ENCODE measurements around the gene MYL1.

The MYL1 gene

DNA sequence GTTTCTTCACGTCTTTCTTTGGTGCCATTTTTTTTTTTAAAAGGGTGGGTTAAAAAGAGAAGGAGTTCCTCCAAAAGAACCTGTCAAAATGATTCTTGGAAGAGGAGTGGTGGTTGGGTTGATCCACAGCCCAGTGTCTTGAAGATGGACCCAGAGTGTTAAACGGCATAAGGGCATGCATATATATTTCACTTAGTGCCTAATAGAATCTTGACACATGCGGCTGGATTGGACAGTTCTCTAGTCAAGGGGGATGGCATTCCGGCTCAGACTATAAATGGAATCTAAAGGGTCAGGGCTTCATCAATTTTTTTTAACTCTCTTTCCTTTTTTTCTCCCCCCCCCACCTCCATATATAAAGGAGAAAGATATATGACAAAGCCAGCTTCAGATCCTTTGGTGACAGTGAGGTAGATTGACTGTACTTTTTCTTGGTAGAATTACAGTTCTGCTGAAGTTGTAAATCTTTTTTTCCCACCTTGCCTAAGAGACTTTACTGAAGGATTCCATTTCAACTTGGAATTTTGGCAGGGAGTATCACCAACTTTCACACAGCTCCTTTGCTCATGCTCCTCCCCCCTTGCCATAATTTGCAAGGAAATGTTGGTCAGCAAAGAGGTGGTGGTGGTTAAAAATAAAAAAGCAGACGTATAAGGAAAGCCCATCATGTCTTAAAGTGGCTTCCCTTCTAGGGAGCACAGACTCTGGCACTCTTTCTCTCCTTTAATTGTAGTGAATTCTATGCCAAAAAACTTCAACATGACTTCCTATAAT is at the start of gene MYL1:
MYL1 (minus strand) TSS at position 160 of the 774 bp plus-strand sequence; CDS start at position 28, 132 bp downstream.
- no peak for DNase-seq (ENCODE audit: low read depth)

DNA sequence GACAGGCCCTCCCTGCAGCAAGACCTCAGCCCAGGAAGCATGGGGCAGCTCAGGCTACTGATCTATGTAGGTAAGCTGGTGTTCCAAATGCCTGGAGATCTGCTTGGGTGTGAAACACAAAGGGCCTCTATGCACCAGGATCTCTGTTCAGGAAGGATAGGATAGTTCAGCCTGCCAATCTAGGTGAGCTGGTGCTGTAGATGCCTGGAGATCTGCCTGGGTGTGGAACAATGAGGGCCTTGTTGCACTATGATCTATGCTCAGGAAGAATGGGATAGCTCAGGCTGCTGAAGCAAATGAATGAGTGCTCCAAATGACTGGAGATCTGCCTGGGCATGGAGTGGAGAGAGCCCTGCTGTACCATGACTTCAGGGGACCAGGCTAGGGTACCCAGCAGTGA is 48.9 kb upstream of the MYL1 start:
- DNase-seq (ENCODE audit: low read depth) = no peak

DNA sequence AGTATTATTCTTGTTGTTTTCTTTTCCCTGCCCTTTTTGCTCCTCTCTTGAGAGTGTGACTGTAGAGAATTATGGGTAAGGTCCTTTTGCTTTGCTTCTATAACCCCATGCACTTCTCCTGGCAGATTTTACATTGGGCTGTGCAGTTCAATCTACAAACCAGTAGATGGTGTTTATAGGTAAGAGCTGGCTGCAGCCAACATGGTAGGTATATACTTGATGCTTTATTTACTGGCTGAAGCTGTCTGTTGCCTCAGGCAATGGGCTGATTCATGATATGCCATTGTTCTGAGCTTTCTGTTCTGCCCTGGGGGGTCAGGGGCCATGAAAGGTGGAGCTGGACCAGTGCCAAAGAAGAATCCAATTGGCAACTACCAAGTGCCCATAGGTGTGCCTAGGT is 48.3 kb upstream of the MYL1 start:
- no peak for DNase-seq (ENCODE audit: low read depth)

DNA sequence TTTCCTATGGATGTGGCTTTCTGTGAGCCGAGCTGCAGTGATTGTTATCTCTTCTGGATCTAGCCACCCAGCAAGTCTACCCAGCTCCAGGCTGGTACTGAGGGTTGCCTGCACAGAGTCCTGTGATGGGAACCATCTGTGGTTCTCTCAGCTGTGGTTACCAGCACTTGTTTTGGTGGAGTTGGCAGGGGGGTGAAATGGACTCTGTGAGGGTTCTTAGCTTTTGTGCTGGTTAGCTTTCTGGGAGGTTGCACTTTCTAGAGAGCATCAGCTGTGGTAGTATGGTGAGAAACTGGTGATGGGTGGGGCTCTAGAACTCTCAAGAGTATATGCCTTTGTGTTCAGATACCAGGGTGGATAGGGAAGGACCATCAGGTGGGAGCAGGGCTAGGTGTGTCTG is 45.4 kb upstream of the MYL1 start:
- no peak for DNase-seq (ENCODE audit: low read depth)

DNA sequence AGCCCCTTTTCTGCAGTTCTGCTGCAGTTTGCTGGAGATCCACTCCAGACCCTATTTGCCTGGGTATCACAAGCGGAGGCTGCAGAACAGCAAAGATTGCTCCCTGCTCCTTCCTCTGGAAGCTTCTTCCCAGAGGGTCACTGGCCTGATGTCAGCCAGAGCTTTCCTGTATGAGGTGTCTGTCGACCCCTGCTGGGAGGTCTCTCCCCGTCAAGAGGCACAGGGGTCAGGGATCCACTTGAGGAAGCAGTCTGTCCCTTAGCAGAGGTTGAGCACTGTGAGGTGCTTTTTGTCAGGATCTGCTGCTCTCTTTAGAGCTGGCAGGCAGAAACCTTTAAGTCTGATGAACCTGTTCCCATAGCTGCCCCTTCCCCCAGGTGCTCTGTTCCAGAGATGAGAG is 42.0 kb upstream of the MYL1 start:
- DNase-seq (ENCODE audit: low read depth) = no peak

DNA sequence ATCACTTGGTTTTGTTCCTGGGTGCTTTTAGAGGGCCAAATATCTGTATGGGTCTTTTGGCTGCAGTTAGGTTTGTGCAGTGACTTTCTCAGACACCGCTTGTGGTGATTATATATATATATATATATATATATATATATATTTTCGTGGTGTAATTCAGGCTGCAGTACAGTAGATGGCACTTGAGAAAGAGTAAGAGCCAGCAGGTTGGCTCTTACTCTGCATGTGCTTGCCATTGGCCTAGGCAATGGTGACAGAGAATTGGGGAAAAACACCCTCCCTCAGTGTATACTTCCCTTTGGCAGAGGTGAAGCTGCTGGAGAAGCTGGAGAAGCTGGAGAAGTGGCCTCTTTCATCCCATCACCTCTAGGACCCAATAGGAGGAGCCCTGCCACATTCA is 22.2 kb upstream of the MYL1 start:
- DNase-seq (ENCODE audit: low read depth) = no peak

DNA sequence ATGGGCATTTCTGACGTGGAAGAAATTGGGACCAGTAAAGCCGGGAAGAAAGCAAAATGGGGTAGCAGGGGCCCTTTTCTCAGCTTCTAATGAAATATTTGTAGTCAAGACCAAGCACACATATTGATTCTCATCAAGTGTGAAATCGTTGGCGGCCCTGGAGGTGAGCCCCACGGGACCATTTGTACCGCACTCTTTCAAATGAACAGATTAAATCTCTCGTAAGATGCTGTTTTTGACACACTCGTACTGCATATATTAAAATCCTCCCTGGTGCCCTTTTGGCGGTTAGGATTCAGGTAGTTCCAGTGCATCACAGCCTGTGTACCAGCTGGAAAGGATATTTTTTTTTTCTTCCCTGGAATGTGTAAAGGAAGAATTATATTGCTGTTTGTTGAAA is 9.9 kb upstream of the MYL1 start:
- DNase-seq (ENCODE audit: low read depth) = no peak

DNA sequence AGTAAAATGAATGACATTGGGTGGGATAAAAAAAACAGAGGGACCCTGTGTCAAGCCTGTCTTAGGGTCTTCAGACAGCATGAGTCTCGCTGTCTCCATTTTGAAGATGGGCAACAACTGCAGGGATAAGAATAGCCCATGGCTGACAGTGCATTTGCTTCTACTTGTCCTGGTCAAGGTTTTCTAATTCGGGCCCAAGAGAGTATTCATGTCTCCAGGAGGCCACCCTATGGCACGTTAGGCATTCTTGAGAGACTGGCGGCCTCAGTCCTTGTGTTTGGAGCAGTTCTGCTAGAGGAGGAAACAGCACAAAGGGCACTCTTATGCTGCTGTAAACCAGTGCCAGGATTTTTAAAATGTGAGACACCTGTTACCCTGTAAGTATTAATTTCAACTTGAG is 9.5 kb upstream of the MYL1 start:
- DNase-seq (ENCODE audit: low read depth) = no peak

DNA sequence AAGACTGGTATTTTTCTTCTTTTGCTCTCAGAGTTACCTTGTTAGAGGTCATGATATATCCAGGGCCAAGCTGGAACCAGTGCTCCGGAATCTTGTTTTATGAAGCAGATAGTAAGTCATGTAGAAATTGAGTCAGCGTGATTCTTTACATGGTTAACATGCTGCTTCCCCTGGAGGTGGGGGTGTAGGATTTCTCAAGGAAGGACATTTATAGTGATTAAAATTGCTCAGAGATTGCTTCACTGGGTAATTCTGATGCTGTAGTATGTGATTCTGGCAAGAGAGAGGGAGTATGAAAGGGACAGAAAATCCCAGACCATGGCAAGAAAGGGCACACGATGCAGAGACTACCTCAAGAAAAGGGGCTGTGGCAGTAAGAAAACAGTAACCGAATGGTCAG is 8.0 kb upstream of the MYL1 start:
- DNase-seq (ENCODE audit: low read depth) = no peak

DNA sequence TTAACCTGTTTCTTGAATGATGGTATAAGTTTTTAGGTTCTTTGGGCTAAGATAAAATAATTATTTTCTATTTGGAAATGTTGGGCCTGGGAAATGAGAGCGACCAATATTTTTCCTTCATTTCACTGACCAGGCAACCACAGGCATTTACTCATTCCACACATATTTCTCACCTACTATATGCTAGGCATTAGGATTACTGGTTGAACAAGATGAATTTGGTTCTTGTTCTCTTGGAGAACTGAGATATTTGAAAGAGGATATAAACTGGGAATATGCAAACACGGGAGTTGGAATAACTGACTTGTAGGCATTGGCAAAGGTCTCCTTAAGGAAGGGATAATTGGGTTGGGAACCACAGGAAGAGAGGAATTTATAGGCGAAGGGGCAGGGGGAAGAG is 3.9 kb upstream of the MYL1 start:
- DNase-seq (ENCODE audit: low read depth) = no peak

DNA sequence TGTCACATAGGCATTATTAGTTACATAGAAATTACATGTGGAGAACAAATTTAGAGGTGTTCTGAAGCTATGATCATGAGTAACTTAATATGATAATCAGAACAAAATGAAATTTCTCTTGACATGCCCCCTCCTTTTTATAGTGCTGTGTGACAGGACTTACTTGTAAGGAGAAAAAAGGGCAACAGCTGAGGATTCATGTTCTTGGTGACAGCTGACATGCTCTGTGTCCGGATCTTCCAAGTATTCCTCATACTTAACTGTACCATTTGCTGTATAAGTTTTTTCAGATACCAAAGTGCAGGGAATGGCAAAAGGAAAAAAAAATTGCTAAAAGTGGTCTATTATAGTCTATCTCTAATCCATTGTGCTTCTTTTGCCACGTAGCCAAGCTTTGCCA is 3.5 kb upstream of the MYL1 start:
- DNase-seq (ENCODE audit: low read depth) = no peak

DNA sequence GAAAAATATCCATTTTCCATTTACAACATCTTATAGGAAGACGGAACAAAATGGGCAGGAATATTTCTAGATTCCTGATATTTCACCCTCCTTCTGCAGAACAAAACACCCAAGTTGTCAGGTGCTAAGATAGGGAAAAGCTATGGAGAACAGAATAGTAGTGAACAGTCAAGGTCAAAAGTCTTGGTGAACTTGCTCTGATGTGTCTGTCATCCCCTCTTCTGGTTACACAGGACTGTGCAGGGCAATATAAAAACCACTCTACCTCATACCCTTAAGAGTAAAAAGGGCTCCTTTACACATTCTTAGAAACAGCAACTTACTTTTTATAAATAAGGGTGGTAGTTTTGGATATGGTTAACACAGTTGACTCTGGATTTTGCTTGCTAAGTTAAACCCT is 4.4 kb downstream of the MYL1 start:
- DNase-seq (ENCODE audit: low read depth) = no peak

DNA sequence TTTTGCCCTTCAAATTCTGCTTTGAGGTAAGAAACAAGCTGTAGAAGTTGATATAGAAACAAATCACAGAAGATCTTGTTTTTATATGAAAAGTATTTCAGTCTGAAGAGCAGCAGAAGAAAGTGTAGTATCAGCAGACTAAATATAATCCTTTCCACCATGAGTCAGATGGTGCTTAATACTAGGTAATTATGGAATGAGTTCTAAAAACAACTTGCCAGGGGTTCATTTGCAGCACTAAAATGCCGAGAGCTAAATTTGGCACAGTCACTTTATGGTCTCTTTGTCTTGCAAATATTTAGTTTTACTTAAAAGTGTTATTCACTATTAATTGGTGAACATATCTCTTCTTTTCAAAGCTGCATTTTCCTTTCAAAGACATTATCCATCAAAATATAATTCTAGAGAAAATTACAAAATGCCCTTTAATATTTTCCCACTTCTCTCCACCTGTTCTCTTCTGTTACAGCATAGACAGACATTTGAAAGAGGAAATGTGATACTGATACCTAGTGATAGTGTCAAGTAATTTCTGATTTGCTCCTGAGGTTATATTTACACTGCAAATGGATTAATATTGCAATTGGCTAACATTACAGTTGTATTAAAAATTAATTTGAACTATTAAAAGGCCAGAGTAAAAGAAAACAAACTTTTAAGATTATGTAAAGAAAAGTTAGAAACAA is 5.3 kb downstream of the MYL1 start:
- DNase-seq (ENCODE audit: low read depth) = no peak

DNA sequence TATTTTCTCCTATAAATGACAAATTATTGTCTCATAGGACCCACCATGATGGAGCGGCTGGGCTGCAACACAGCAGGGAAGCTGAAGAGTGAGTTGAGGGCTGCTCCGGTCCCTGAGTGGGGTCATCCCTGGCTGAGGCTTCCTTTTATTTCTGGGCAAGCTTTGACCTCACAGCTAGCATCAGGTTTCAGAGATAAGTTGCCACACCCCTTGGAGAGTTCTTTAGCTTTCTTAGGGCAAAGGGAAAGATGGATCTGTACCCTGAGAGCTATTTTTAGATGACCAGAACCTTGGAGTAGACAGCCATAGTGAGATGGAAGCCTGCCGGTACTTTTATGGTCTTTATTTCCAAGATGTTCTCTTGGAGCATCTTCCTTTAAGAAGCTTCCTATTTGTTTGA is 11.5 kb downstream of the MYL1 start:
- no peak for DNase-seq (ENCODE audit: low read depth)

DNA sequence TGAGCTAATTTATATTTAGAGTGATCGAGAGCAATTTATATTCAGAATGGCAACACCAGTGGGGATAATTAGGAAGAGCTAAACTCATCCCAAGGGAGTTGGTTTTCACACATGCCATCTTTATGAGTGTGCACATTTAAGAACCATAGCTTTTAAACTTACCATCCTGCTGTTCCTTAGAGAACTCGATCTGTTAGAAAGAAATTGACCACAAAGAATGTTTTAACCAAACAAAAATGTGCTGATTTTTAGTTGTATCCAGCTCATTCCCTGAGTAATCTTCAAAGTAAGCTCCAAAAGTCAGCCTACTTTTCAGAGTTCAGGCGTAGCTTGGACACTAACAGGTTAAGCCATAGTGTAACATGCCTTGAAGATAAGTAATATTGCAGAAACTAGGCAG is 12.6 kb downstream of the MYL1 start:
- no peak for DNase-seq (ENCODE audit: low read depth)

DNA sequence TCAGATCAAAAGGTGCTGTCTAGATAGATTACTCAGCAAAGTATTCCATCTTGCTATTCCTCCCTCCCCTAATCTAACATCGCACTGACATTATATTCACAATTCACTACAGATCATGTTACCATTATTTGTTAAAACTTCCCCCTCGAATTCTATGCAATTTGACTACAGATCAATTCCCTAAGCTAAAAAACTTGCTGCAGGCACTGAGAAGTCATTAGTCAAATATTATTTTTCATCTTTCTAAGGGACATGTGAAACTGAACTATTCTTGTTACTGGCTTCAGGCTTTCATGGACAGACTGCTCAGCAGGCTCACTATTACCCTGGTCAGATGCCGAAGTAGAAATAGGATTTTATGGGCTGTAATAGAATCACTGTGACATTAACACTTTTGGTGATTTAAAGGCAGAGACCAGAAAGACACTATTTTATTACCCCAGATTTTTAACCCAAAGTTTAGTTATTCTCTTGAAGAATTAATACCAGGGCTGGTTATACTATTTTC is 15.1 kb downstream of the MYL1 start:
- DNase-seq (ENCODE audit: low read depth) = no peak

DNA sequence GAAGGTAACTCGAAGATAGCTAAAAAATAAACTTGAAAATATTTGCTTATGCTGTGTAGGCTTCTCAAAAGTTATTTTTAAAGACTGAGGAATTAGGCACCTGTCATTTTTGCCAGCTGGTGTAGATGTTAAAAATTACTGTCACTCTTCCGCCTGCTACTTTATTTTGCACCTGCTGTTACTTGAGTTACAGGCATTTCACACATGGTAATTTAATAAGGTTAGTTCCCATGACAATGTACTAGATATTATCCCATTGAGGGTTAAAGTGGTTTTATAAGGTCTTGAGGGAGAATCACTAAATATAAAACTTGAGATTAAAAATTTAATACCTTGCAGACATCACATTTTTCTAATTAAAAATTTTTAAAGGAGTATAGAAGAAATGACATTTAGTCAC is 26.6 kb downstream of the MYL1 start:
- DNase-seq (ENCODE audit: low read depth) = no peak

DNA sequence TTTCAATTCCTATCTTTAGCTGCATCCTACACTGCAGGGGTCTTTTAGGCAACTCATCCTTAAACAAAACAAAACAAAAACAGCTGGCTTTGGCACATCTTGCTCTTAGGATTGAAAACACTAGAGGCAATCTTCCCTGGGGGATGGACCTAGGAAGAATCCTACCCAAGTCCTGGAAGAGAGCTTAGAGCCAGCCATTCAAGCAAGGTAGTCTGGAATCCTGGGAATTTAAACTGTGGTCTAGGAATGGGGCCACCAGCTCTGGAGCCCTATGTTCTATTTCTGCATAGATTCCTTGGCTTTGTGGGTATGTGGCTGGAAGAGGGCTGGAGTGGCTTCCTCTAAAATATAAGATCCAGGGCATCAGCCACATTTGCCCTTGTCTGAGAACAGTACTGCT is 27.7 kb downstream of the MYL1 start:
- no peak for DNase-seq (ENCODE audit: low read depth)

DNA sequence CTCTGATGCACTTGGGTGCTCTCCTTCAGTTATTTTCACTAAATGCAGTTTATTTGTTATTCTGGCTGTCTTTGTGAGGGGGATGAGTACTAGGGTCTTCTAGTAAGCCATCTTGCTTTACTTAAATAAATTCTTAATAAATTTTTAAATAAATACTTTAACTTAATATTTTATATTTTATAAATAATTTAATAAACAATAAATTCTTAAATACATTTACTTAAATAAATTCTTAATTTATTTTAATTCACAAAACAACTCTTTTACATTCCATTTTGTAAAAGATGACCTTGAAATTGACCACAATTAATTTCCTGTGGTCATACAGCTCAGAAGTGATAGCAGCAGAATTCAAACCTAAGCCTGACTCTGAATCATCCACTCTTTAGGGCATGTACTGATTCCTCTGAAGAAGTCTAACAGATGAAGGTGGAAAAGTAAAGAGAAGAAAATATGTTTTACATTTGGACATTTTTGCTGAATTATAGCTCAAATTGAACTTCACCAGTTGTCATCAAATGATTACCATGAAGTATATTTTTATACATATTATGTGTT is 28.8 kb downstream of the MYL1 start:
- DNase-seq (ENCODE audit: low read depth) = no peak

DNA sequence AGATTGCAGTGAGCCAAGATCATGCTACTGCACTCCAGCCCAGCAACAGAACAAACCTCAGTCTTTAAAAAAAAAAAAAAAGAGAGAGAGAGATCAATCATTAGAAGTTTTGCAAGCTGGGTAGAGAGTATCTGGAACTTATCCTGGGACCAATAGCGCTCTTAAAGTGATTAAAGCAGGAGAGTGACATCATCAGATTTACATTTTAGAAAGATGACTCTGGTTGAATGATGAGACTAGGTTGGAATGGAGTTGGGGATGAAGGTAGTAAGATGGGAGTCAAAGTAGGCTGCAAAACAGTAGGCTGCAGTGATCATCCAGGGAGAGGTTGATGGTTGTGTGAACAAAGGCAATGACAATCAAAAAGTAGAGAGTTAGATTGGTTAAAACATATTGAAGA is 37.8 kb downstream of the MYL1 start:
- no peak for DNase-seq (ENCODE audit: low read depth)

DNA sequence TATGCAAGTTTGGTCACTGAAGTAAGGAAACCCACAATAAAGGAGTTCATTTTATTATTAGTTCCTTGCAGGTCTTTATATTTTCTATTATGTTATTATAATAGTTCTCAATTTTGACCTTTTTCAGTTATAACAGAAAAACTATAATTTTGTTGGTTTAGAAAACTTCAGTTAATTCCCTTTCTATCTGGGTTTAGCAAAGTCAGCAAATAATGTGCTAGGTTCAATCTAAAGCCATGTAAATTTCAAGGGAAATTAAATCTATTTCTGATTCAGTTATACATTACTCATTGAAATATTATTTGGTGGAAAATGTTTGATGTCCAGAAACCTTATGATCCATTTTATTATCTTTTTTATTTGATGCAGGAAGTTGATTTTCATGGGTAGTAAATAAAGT is 43.7 kb downstream of the MYL1 start:
- no peak for DNase-seq (ENCODE audit: low read depth)

DNA sequence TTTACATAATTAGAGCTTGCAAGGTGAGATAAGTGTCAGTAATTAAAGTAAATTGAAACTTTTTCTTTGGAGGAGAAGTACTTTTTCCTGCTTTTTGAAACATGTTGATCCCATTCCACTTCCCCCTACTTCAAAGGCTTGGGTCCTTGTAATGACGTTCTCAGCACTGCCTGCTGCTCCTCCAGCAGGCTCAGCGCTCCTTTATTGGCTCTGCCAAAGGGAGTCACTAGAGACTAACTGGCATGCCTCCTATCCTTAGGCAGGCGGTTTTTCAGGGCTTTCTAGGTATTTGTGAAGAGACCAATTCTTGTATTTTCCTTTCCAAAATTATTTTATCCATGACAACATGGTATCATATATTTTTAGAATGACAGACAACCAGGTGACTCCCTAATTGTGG is 45.8 kb downstream of the MYL1 start:
- DNase-seq (ENCODE audit: low read depth) = no peak

DNA sequence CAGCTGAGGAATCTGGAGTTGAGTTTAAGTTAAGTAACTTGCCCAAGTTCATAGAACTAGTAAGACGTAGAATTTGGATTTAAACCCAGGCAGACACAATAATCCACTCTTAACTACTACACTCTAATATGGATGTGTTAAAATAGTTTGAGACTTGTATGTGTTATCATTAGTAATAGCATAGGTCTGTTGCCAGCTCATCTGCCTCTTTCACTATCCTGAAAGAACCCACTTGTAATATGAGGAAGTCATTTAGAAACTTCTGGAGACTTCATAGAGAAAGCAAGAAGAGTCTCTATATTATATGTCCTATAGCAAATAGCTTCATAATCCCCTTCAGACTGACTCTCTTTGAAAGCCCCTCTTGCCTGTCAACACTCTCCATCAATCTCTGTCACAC is 46.7 kb downstream of the MYL1 start:
- DNase-seq (ENCODE audit: low read depth) = no peak

DNA sequence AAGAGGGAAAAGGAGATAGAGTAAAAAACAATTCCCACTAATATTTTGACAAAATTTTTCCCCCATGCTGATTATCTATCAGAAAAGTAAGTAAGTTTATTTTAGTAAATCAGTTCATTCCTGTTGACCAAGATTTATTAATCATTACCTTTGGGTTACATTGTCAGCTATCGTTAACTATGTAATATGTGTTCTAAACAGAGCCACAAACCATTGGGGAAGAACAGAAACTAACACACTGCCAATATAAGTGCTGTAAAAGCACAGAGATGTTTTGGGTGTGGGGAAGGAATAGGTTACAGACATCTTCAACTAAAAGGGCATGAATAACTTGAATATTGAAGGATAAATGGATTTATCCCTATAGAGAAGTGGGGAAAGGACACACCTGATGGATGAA is 47.3 kb downstream of the MYL1 start:
- no peak for DNase-seq (ENCODE audit: low read depth)
